Measurements from ENCODE around the gene PIANP. TPM values are rescaled to one million over a fixed set of nuclear protein-coding genes. Genes with fewer than 3 reads are reported as not detected.

PIANP gene
- total and polyA plus RNA-seq, 2 donors (not counting 1 experiment from before 2014, with no cell fraction given) = 0.24 to 0.54 TPM

GRCh38 chr12:6747216-6747615 is 46.6 kb upstream of the PIANP start:
- H3K36me3 ChIP-seq (replicated peaks in 1 of 2; ENCODE audit: control extremely low read depth in 1 of 2, control insufficient read depth in 1 of 2, extremely low read depth in 1 of 2, insufficient read depth in 2 of 2, low read length in 1 of 2) = peaks cover 1 to 50% of the 10 kb centered on the region in 2 experiments

More at GRCh38 chr12:6747216-6747615, 46.6 kb upstream of the PIANP start:
- Histone ChIP-seq H2AFZ (ENCODE audit: insufficient read depth, low read depth, low read length, poor library complexity, severe bottlenecking) (no peak overlapping the region), H3K4me2 (replicated peaks; ENCODE audit: low read depth, low read length, poor library complexity, severe bottlenecking) (no peak overlapping the region), H3K4me1 (ENCODE audit: control insufficient read depth in 2 of 2, insufficient read depth in 2 of 2, low read length in 2 of 2) (peaks cover 21 to 22% of the 10 kb centered on the region in 2 donors), H3K9ac (ENCODE audit: low read length) (no peak overlapping the region), H3K27ac (ENCODE audit: low read length in 2 of 2) (no peak overlapping the region), H4K20me1 (ENCODE audit: control insufficient read depth, insufficient read depth, low read length, poor library complexity, severe bottlenecking) (no peaks in the 10 kb centered on the region), H3K9me3 (ENCODE audit: control extremely low read depth in 1 of 3, control insufficient read depth in 2 of 3, insufficient read depth in 1 of 3, low read length in 2 of 3) (peaks cover 0 to 5% (median 4%) of the 10 kb centered on the region in 3 donors), H3K27me3 (replicated peaks in 1 of 4; ENCODE audit: control extremely low read depth in 1 of 4, control insufficient read depth in 3 of 4, insufficient read depth in 4 of 4, low read length in 3 of 4) (no peaks in the 10 kb centered on the region), H3K79me2 (ENCODE audit: control insufficient read depth, insufficient read depth, low read length) (peaks cover 3% of the 10 kb centered on the region), H3K4me3 (ENCODE audit: control extremely low read depth in 1 of 5, extremely low read depth in 1 of 5, insufficient read depth in 1 of 5, low read depth in 2 of 5, low read length in 4 of 5) (no peak overlapping the region)
- WGBS (ENCODE audit: insufficient coverage) = 97% methylated on average over 3 of the region's 4 CpGs
- Mint-ChIP-seq H3K4me3 (no peak overlapping the region), H3K27me3 (no peaks in the 10 kb centered on the region), H3K9me3 (ENCODE audit: insufficient read depth) (peaks cover 3% of the 10 kb centered on the region), H3K4me1 (peaks cover 30% of the 10 kb centered on the region), H3K27ac (peak overlapping the region; percentile 15)
- ATAC-seq (ENCODE audit: low read depth) (no peak), DNase-seq (no peak)
- ChIA-PET POLR2A (no interaction called here), CTCF (no interaction called here)
- intact Hi-C loops (cut with micrococcal nuclease) = no loop called here
- no peak for TF ChIP-seq CTCF (IDR thresholded peaks at IDR 0.05)
- TF ChIP-seq EZH2 (IDR thresholded peaks at IDR 0.05; ENCODE audit: borderline replicate concordance, insufficient read depth, low read depth, low read length, poor library complexity, severe bottlenecking) = no peak

All from B cell (primary cell).